Measurements from ENCODE around the gene GOLGA8S.
"Not testable (repeated sequence)": the region's sequence is repeated elsewhere in the genome, so short reads cannot be mapped to it uniquely, and the experiment has no call there.

GOLGA8S gene

DNA sequence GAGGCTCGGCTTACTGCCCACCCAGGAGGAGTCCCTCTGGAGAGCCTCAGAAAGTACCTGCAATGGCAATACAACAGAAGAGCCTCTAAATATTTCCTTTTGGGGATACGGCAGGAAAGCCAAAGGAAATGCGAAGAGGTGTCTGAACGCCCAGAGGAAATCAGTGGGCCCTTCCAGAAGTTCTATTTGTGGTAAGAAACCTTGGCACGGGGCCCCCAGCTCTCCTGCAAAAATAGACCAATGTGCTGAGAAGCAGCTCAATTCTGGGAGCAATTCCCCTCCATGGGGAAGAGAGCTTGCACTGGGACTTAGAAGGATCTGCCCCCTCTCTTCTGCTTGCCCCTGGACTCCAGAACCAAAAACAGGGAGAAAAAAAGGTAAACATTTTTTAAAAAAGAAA, 44.7 kb downstream of the GOLGA8S start:
- DNase-seq: not testable (repeated sequence)

DNA sequence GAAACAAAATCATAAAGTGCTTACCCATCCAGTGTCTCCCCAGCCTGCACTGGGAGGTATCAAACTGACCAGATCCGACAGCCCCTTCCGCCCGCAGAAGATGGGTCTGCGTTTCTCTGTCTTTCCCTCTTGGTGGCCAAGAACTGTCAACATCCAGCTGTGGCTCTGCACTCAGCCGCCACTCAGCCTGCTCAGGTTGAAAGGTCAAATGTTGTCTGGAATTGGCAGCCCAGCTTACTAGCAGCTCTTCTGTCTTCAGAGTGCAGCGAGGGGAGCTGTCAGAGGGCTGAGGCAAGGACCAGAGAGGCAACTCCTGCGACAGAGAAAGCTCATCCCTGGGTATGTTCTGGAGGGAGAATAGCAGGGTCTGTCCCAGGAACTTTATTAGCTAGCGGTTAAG, 47.1 kb downstream of the GOLGA8S start:
- no peak for DNase-seq

DNA sequence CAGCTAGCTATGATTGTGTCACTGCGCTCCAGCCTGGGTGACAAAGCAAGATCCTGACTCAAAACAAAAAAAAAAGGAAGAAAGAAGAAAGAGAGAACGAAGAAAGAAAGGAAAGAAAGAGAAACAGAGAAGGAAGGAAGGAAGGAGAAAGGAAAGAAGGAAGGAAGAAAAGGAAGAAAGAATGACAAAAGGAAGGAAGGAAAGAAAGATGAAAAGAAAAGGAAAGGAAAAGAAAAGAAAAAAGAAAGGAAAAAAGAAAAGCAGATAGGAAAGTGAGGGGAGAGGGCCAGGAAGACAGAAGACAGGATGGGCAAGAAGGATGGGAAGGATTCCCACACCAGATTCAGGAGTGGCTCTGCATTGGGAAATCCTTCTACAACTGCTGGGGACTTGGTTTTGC, 47.6 kb downstream of the GOLGA8S start:
- DNase-seq: no peak

DNA sequence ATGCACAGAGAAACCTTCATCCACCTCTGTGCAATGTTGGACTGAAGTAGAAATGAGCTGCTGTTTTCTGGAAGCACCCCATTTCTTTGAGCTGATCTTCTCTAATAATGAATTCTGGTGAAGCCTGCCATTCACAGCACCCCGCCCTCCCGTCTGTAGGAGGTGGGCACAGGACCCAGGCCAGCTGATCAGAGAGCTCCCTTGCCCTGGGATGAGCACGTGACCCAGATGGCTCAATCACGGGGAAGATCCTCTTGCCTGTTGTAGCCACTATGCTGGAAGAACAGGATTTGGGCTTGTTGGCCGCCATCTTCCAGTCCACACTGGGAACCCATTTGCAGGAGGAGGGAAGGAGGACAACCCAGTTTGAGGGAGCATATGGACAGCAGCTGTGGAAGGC, 48.0 kb downstream of the GOLGA8S start:
- no peak for DNase-seq

DNA sequence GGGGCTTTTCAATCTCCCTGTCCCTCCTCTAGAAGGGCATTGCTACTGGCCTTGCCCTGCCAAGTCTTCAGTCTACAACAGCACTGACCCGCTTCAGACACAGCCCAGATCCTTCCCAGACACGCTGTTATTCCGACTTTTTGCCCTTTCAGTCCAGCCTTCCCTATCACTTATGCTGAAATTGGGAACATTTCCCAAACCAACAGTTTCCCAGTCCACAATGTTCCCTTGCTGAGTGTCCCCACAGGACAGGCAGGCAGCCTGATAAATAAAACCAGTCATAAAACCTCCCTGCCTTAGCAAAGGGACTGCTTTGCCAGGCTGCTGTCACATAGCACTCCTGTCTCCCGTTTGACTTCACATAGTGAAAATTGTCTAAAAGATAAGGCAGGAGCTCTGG, 49.0 kb downstream of the GOLGA8S start:
- DNase-seq: no peak

DNA sequence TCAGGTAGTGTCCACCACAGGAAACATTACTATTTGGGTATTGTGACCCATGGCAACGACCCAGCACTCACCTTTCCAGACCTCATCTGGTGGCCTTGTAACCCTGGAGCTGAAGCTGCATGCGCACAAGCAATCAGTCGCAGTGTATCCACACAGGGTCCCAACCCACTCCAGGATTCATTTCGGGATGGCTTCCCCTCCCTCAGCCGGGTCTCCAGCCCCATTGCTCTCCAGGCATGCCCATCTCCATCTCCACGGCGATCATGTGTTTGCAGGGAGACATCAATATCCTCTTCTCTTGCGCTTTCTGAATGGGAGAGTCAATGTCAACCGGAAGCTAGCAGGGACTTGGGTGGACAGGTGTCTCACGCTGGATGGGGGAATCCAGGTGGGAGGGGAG, 57.3 kb downstream of the GOLGA8S start:
- DNase-seq: no peak

DNA sequence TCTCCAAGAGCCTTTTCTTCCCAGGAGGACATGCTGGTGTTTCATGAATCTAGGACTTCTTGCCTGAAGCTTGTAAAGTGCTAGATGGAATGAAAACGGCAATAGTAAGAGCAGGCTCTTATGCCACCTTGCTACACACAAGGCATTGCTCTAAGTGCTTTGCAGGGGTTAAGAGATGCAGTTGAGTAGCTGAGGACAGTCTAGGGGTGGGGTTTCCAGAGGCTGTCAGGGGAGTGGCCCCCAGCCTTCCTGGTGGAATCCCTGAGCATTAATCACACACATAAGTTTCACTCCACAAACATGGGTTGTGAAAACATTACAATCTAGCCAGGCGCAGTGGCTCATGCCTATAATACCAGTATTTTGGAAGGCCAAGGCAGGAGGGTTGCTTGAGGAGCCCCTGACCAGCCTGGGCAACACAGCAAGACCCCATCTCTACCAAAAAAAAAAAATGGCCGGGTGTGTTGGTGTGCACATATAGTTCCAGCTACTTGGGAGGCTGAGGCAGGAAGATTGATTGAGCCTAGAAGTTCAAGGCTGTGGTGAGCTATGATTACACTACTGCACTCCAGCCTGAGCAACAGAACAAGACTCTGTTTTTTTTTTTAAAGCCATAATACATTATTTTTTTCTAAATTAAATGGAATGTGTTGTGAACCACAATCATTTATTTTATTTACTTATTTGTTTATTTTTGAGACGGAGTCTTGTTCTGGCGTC, 58.5 kb downstream of the GOLGA8S start:
- not testable (repeated sequence) for DNase-seq
